Effector memory CD4-positive, alpha-beta T cell (primary cell): Measurements from ENCODE around the gene TXLNG.

Experiments
- DNase-seq, 3 donors: peaks; one replicate each; pipeline ENCODE4 v3.0.0-alpha.2; 2020
- H3K27ac ChIP-seq: 2 replicates; pipeline ENCODE4 v1.7.0; 2013; ENCODE audit warnings: mild to moderate bottlenecking, low read length, moderate library complexity; ENCODE audit not compliant: insufficient read depth, poor library complexity, severe bottlenecking
- H3K27me3 ChIP-seq: replicated peaks from 2 replicates; pipeline ENCODE4 v1.7.0; 2013; ENCODE audit warnings: mild to moderate bottlenecking, low read length; ENCODE audit not compliant: insufficient read depth, control insufficient read depth, poor library complexity, severe bottlenecking
- H3K36me3 ChIP-seq: 2 replicates; pipeline ENCODE4 v1.7.0; 2013; ENCODE audit warnings: mild to moderate bottlenecking, low read length, moderate library complexity; ENCODE audit not compliant: control insufficient read depth, insufficient read depth
- H3K4me1 ChIP-seq: 2 replicates; pipeline ENCODE4 v1.7.0; 2013; ENCODE audit warnings: low read length, mild to moderate bottlenecking; ENCODE audit not compliant: control insufficient read depth, insufficient read depth, poor library complexity, severe bottlenecking
- H3K4me3 ChIP-seq: 2 replicates; pipeline ENCODE4 v1.7.0; 2013; ENCODE audit warnings: low read length, low read depth, mild to moderate bottlenecking; ENCODE audit not compliant: insufficient read depth, poor library complexity, severe bottlenecking
- H3K9me3 ChIP-seq: 2 replicates; pipeline ENCODE4 v1.7.0; 2013; ENCODE audit warnings: mild to moderate bottlenecking, low read length, moderate library complexity; ENCODE audit not compliant: control insufficient read depth

TXLNG gene

GRCh38 chrX:16834806-16835205 is 48.5 kb downstream of the TXLNG start:
- DNase-seq: no peak
- Histone ChIP-seq H3K9me3 (no peaks in the 10 kb centered on the region), H3K4me3 (no peak overlapping the region), H3K36me3 (peaks cover 43% of the 10 kb centered on the region), H3K27ac (no peak overlapping the region), H3K4me1 (no peaks in the 10 kb centered on the region), H3K27me3 (no peaks in the 10 kb centered on the region)

- H3K27ac ChIP-seq: no peak overlapping the region
- H3K4me1 ChIP-seq: no peaks in the 10 kb centered on the region
- no peak overlapping the region for H3K4me3 ChIP-seq
- peaks cover 48% of the 10 kb centered on the region for H3K36me3 ChIP-seq
- H3K27me3 ChIP-seq: no peaks in the 10 kb centered on the region
- no peak for DNase-seq
- no peaks in the 10 kb centered on the region for H3K9me3 ChIP-seq
These were observed 50.1 kb downstream of the TXLNG start for GRCh38 chrX:16836371-16836770.

- DNase-seq: no peak
- Histone ChIP-seq H3K27ac (no peak overlapping the region), H3K36me3 (peaks cover 53% of the 10 kb centered on the region)
These were observed 52.2 kb downstream of the TXLNG start for GRCh38 chrX:16838202-16839066.

GRCh38 chrX:16839219-16839851 is 53.1 kb downstream of the TXLNG start:
- no peaks in the 10 kb centered on the region for H3K4me1 ChIP-seq
- no peak for DNase-seq
- no peaks in the 10 kb centered on the region for H3K9me3 ChIP-seq
- no peak overlapping the region for H3K27ac ChIP-seq
- H3K4me3 ChIP-seq: no peak overlapping the region
- no peaks in the 10 kb centered on the region for H3K27me3 ChIP-seq
- peaks cover 45% of the 10 kb centered on the region for H3K36me3 ChIP-seq

More at GRCh38 chrX:16838202-16839066, 52.2 kb downstream of the TXLNG start:
- Histone ChIP-seq H3K27me3 (no peaks in the 10 kb centered on the region), H3K4me1 (no peaks in the 10 kb centered on the region), H3K9me3 (no peaks in the 10 kb centered on the region), H3K4me3 (no peak overlapping the region)

- DNase-seq: no peak
These were observed 53.7 kb downstream of the TXLNG start for GRCh38 chrX:16839852-16840460.

GRCh38 chrX:16842684-16843083 is 56.4 kb downstream of the TXLNG start:
- no peak overlapping the region for H3K4me3 ChIP-seq
- no peak overlapping the region for H3K27ac ChIP-seq
- no peak for DNase-seq
- peaks cover 40% of the 10 kb centered on the region for H3K36me3 ChIP-seq
- no peaks in the 10 kb centered on the region for H3K27me3 ChIP-seq
- no peaks in the 10 kb centered on the region for H3K9me3 ChIP-seq
- no peaks in the 10 kb centered on the region for H3K4me1 ChIP-seq

More at GRCh38 chrX:16839852-16840460, 53.7 kb downstream of the TXLNG start:
- Histone ChIP-seq H3K9me3 (no peaks in the 10 kb centered on the region), H3K4me1 (no peaks in the 10 kb centered on the region), H3K27ac (no peak overlapping the region), H3K36me3 (peaks cover 41% of the 10 kb centered on the region), H3K27me3 (no peaks in the 10 kb centered on the region), H3K4me3 (no peak overlapping the region)

- H3K4me3 ChIP-seq: no peak overlapping the region
- no peak for DNase-seq
- no peaks in the 10 kb centered on the region for H3K9me3 ChIP-seq
- no peaks in the 10 kb centered on the region for H3K27me3 ChIP-seq
- H3K36me3 ChIP-seq: peaks cover 41% of the 10 kb centered on the region
- H3K27ac ChIP-seq: no peak overlapping the region
- H3K4me1 ChIP-seq: no peaks in the 10 kb centered on the region
These were observed 57.1 kb downstream of the TXLNG start for GRCh38 chrX:16843208-16843909.

- Histone ChIP-seq H3K27me3 (no peaks in the 10 kb centered on the region), H3K4me3 (no peak overlapping the region), H3K4me1 (no peaks in the 10 kb centered on the region), H3K36me3 (peaks cover 32% of the 10 kb centered on the region), H3K27ac (no peak overlapping the region), H3K9me3 (no peaks in the 10 kb centered on the region)
- no peak for DNase-seq
These were observed 59.4 kb downstream of the TXLNG start for GRCh38 chrX:16845686-16846085.

GRCh38 chrX:16848541-16848940 is 62.3 kb downstream of the TXLNG start:
- DNase-seq: no peak
- H3K4me1 ChIP-seq: no peaks in the 10 kb centered on the region
- no peaks in the 10 kb centered on the region for H3K9me3 ChIP-seq
- no peak overlapping the region for H3K27ac ChIP-seq
- H3K27me3 ChIP-seq: no peaks in the 10 kb centered on the region
- H3K36me3 ChIP-seq: peaks cover 20% of the 10 kb centered on the region
- no peak overlapping the region for H3K4me3 ChIP-seq
